ENCODE results near the gene RHEX.

Gene RHEX

DNA sequence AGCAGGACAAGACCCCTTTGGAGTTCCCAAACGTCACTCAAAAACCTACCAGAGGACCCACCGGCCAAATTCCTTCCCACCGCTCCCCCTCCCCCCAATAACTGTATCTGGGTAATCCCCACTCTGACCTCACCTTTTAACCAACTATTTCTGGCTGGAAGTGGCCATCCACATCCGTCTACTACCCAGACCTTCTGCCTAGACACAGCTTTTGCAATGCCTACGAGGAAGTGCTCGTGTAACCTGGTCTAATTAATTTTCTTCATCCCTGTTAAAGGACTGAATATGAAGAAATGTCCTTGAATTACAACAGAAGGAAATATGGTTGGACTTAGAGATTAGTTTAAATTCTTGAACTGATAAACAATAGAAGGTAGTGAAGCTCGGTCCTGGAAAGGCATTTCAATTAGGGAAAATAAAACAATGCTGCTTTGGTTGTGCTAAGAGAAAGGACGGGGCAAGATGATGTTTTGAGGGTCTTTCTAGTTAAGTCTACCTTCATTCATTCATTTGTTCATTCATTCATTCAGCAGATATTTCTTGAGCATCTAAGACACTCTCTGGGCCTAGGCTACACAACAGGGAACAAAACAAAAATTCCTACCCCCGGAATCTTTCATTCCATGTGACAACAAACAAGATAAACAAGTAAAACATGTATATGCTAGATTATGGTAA, 45.4 kb downstream of the RHEX start:
- DNase-seq, result no peak

DNA sequence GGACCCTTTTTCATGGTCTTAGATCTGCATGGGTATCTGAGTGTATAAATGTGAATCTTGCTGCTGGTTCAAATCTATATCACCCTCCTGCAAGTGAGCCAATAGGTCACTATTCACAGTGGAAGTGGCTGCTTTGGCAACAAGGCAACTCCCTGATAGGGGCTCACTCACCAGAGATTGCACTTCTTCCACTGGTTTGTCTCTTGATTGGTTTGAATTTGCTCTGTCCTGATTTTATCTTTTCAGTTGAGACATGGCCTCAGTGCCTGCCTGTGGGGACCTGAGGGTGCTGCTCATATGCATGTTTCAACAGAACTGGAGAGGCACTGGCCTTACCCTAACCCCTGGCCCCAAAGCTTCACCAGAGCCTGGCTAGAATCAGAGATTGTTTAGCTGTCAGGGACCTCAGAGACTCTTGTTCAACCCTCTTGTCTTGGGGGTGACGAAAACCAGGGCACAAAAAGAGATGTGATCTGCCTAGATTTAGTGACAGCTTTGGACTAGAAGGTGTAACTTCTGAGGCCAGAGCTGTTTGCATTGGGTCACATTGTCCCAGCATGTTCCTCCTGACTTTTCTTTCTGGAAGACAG, 47.3 kb downstream of the RHEX start:
- no peak for DNase-seq

DNA sequence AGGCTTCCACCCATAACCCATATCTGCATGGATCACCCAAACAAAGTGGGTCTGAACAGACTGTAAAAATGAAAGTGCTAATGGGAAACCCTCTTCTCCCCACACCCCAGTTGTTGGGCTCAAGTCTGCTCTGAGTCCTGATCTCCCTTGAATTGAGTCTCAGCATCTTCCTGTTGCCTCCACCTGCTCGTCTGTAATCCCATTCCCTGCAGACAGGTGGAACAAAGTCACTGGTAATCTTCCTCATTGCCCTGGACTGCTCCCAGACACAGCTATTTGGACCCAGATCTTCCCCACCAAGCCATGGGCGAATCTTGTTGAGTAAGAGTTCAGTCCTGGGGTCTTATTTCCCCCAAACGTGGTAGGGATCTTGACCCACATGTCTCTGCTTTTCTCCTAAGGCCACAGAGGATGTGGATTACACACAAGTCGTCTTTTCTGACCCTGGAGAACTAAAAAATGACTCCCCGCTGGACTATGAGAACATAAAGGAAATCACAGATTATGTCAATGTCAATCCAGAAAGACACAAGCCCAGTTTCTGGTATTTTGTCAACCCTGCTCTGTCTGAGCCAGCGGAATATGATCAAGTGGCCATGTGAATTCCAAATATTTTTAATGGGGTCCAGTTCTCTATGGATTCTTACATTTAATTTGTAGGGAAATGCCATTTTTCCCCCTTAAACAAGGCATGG, 48.5 kb downstream of the RHEX start:
- DNase-seq, result no peak

DNA sequence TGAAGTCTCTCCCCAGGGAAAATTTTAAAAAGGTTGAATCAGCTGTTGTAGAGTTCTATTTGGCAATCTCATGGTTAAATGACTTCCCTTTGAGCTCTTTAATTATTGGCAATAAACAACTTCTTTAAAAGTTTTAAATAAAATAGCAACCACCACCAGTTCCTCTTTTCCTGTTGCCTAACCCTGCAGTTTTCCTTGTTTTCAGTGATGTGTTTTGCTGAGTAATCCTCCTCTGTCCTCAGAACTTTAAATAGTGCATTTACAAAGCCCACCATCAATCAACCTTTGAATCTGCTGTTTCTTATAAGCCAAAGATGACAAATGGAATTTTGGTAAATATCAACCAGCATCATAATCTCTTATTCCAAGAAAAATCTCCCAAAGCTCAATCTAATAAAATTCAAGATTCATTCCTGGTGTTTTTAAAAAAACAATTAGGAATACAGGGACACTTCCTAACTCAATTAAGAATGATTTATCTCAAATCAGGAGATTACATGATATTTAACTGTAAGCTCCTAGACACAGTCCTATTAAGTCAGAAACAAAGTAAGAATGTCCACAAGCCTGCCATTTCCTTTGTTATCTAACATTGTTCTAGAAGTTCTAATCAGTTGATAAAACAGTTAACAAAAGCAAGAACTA, 49.4 kb downstream of the RHEX start:
- DNase-seq, result no peak

DNA sequence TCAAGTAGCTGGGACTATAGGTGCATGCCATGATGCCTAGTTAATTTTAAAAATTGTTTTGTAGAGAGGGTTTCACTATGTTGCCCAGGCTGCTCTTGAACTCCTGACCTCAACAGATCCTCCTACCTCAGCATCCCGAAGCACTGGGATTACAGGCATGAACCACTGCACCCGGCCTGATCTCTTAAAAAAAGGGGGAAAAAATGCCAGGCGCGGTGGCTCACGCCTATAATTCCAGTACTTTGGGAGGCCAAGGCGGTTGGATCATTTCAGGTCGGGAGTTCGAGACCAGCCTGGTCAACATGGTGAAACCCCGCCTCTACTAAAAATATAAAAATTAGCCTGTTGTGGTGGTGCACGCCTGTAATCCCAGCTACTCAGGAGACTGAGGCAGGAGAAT, 51.0 kb downstream of the RHEX start:
- no peak for DNase-seq

DNA sequence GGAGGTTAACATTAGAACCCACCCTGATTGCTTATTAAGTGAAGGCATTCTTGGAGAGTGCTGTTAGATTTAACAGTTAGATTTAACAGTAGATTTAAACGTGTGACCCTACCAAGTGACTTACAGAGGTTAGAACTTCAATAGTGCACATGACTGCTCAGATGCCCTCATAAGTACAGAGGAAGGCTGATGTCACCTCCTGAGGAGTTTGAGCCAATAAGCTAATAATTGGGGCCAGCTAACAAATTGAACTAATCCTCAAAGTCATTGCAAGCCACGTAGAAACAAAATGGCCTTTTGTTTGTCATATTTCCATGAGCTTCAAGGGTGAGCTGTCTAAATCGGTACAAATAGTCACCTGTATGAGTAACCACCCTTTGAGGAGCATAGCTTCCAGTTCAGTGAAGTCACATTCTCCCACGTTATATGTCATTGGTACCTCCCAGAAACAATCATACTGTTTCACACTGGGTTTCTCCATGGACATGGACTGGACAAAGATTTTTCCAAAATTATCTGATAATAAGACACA, 52.6 kb downstream of the RHEX start:
- no peak for DNase-seq

DNA sequence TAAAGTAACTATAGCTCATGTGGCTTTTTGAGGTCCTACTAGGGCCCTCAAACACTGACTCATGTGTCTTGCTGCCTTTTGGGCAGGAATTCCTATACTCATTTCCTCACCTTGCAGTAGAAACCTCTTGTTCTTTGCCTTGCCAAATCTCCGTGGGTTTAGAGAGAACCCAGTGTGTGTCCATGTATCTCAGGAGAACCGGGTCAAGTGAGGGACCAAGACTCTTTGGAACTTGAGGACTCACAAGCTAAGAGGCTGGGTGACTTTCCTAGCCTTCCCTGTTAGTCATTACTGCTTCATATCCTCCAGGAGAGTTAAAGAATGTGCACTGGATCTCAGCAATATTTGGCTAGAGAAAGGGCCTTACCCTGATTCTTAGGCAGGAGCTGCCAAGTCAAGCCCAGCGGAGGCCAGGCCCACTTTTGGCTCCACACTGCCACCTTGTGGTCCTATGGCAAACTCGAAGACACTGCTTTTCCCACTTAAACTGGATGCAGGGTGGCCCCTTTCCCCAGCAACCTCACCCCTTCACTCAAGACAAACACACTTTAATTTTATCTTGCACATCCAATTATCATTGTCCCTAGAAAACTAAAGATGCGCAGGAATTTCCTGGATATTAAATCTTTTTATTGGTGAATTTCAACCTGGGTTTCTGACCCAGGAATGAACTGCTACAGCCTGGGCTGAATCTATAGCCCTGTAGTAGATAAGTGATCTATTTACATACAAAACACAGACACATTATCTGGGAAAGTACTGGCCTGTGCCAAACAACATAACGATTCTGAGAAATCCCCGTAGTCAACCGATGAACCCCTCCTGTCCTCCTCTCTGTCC, 53.6 kb downstream of the RHEX start:
- peak; percentile 76 for DNase-seq

DNA sequence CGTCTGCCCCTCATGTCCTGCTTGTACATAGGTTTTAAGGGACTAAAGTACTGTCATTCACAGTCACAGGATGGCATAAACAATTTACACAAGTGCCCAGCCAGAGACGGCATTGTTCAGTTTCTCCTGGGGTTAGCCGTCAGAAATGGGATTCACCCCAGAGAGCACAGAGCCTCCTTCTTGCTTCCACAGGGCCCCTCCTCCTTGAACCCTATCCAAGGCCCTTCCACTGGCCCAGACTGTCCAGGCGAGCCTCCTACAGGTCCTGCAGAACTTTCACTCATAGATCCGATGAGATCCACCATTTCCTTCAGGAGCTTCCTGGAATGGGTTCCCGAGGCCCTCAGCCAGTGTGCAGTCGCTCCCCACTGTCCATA, 54.2 kb downstream of the RHEX start:
- no peak for DNase-seq

DNA sequence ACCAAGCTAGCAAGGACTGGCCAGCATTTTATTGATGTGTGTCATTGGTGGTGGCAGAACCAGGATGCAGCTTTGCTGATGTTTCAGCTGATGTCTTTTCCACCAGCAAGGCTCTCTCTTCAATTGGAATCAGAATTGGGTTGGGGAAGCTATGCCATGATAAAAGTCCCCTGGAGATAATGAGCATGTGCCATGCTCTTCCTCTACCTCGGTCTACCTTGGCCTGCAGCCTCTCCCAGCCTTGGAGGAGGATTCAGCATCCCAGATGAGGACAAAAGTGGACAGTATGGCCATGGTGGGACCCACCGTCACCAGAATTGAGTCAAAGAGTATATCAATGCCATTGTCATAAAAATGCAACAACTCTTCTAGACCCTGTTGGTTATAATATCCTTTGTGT, 55.7 kb downstream of the RHEX start:
- DNase-seq, result no peak

DNA sequence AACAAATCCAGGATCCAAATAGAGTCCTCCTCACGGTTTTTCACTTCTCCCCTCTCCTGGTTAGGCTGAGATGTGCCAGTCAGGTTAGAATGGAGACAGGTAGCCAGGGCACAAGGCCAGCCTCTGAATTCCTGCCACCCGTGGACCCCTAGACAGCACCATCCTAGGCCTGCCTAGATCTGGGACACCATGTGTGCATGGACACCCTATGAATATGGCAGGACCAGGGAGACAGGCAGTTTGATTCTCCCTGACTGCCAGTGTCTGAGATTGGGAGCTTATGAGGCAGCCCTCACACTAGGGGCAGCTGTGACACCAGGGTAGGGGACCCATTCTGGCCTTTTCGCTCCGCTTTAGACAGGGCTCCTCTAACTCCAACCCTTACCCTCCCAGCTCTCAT, 56.7 kb downstream of the RHEX start:
- DNase-seq, result no peak

DNA sequence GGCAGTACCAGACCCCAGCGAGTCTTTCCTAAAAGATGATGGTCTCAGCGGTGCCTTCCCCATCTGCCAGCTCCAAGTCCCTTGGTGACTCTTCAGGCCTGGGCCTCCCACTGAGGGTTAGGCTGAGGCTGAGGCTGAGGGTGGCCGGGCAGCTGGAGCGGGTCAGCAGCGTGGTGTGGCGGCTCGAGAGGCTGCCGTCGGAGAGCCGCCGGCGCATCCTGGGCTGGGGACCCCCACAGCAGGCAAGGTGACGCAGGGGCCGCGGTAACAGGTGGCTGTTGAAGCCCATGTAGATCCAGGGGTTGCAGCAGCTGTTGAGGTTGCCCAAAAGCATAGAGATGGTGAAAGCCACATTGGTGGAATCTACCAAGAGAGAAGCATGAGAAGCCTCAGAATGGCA, 57.2 kb downstream of the RHEX start:
- DNase-seq, result no peak

DNA sequence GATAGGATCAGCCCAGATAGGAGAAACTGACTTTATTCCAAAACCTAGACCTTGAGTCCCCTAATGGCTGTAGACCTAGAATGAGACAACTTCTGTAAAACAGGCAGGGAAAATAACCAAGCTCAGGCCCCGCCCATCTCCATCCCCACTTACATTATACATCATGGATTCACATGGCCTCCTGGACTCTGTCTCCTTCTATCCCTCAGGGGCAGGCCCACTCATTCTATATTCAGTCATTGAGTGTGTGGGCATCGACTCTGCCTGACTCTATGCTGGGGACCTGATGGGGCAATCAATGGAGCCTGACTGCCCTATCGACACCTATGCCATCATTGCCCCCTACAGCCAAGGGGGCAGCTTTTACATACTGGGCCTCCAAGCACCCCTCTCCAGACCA, 57.8 kb downstream of the RHEX start:
- no peak for DNase-seq

DNA sequence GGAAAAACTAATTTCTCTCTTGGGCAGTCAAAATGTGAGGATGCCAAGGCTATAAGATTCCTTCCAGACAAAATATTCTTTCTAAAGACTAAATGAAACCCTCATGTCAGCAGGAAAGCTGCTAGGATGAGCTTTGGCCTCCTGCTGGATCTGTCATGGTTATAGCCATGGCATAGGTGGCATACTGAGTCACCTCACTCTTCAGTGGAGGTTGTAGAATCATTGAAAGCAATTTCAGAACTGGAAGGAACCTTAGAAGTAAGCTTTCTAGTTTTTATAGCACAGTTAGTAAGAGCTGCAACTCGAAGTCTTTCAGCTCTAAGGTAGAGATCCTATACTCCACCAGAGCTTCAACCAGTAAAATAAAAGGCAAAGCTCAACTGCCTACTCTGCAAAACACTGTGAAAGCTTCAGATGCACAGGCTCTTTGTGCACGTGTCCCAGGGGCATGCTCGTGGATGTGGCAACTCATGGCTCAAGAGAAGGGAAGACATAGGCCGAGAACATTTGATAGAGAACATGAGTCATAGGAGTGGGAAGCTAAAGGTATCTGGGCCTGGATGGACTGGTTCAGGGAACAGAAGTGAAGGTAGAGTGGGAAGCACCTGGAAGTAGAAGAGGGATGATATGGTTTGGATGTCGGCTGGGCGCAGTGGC, 58.4 kb downstream of the RHEX start:
- DNase-seq, result peak; percentile 41

DNA sequence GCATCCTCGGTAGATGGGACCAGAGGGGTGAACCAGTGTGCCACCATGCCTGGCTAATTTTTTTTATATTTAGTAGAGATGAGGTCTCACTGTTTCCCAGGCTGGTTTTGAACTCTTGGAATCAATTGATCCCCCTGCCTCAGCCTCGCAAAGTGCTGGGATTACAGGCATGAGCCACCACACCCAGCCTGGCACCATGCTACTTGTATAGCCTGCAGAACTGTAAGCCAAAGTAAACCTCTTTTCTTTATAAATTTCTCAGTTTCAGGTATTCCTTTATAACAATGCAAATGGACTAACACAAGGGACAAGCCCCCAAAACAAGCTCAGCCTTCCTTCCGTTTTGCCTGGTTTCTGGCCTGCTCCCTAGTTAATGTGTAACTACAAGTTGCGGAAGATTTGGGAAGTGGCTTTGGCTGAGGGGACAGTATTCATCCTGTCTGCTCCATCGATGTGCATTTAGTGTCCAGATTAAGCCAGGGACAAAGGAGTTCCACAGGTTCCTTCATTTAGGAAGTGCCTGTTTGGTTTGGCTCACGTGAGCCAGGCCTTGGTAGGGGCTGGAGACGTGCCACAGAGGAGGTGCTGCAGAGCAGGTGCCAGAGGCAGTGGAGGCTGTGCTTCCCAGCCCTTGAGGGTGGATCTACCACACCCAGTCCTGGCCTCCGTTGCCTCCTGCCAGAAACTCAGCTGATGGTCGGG, 59.8 kb downstream of the RHEX start:
- DNase-seq, result no peak

DNA sequence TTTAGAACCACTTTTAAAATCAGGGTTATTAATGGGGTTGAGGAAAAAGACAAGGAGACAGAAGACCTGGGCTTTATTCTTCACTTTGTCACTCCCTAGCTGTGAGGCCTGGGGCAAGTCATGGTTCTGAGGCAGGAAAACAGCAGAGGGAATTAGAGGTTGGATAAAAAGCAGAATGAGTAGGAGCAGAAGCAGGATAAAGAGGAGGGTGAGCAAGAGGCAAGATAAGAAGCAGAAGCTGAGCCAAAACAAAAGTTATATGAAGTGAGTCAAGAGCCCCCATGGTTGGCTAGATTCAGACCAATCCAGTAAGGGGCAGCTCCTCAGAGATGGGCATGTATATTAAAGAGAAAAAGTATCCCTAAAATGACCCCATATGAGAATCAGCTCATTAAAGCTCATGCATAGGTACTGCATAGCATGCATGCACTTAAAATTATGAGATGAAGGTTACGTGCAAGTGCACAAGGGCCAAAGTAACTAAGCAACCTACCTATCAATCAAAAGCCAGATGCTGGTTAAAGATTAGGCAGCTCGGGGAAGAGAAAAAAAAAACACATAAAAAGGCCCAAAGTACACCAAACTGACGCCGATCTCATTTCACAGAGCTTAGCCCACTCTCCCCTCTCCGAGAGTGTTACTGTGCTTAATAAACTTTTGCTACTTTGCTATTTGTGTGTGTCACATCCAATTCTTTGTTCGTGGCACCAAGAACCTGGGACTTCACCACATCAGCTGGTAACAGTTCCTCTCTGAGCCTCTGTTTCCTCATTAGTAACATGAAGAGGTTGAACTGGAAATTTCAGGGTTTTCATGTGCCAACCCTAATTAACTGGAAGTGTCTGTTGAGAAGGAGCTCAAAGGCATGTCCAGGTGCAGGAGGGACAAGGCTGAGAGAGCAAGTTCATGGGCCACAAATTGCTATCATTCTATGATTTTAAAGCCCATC, 62.0 kb downstream of the RHEX start:
- peak; percentile 62 for DNase-seq

DNA sequence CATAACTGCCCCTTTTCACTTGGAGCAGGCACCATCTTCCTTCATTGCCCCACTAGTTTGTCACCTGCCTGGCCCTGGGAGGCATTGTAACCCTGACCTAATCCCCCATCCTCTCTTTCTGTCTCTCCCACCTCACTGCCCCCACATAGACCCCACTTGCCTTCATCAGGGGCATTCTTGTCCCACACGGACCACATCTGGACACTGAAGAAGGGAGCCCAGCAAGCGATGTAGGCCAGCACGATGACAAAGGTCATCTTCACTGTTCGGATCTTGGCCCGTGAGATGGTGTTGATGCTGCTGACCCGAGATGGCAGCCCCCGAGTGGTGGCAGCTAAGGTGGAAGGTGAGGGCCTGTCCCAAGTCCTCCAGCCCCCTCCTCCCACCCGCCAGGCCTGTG, 62.8 kb downstream of the RHEX start:
- DNase-seq, result no peak

DNA sequence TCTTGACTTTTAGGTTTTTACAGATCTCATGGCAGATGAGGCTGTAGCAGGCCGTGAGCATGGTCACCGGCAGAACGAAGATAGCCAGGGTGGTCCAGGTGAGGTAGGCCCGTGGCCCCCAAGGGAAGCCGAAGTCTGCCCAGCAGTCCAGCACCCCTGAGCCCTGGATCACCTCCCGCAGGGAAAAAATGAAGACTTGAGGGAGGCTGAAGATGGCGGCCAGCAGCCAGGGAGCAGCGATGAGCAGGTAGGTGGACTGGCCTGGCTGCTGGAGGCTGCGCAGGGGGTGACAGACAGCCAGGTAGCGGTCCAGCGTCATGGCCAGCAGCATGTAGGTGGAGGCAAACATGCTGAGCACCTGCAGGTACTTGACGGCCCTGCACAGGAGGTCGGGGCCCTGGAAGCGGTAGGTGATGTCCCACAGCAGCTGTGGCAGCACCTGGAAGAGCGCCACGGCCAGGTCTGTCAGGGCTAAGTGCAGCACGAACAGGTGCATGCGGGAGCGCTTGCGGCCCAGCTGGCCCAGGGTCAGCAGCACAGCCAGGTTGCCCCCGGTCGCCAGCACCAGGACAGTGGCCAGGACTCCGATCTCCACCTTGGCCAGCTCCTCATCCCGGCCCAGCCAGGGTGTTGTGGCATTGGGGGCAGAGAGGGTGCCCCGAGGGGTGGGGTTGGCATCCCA, 63.4 kb downstream of the RHEX start:
- DNase-seq, result no peak

DNA sequence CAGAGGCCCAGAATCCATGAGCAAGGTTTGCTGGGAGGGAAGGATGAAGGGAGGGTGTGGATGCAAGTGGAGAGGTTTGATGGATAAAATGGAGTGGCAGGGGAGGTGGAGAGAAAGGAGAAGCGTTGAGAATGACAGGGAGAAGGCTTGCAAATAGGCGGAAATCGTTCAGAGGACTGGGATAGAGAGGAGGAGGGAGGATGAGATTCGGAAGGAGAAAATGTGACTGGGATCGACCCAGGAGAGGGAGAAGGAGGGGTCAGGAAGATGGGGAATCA, 63.8 kb downstream of the RHEX start:
- DNase-seq, result no peak

DNA sequence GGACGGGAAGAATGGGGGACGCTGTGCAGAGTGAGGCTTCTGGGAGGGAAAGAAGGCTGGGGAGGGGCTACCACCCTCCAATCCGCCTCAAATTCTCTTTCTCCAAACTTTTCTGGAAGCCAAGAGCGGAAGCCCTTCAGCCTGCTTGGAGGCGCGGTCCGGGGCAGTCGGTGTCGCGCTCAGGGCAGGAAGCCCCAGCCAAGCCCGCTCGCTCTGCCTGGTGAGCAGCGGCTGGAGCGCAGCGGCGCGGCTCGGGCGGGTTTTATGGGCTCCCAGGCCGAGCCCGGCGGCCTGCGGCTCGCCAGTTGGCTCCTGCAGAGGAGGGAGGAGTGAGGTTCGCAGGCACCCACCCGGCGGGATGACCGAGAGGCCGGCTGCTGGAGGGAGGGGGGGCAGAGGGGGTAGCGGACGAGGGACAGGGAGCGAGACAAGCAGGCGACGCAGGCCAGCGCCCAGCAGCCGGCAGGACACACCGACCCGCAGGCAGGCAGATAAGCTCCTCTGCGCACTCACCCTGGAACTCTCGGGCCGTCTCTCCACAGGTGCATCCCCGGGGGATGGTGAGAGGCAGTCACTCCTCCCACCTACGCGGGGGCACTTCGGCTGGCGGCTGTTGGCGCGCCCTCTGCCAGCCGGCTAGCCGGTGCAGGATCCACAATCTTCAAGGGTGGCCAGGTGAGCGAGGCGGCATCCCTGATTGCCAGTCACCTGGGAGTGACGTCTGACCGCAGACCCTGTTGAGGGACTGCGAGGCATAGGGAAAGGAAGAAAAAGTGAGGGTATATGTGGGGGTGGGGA, 64.4 kb downstream of the RHEX start, which contains the start of gene AVPR1B:
Gene AVPR1B (minus strand): TSS at position 238 of the 798 bp plus-strand sequence. CDS start 498 bp downstream, outside the sequence.
- DNase-seq, result no peak

Data from NCI-H226 (cell line).